GM23338 (cell line): ENCODE measurements around the gene TIE1.

ENCODE experiments used
- CREB1 ChIP-seq: fragments of 250-450 bp; sonication (Bioruptor Pico); IDR thresholded peaks from 2 replicates; pipeline ENCODE4 v1.5.0; 2020; ENCODE audit warnings: low read depth, mild to moderate bottlenecking, moderate library complexity
- EZH2 ChIP-seq: fragments of 200-600 bp; sonication (generic); IDR thresholded peaks from one replicate; pipeline ENCODE4 v1.8.0; 2017; ENCODE audit warnings: antibody characterized with exemption, mild to moderate bottlenecking, low read depth; ENCODE audit not compliant: unreplicated experiment
- EZH2phosphoT487 ChIP-seq: fragments of 200-600 bp; sonication (generic); IDR thresholded peaks from one replicate; pipeline ENCODE4 v1.8.1; 2018; ENCODE audit warnings: antibody characterized with exemption; ENCODE audit not compliant: unreplicated experiment
- JUNB ChIP-seq: IDR thresholded peaks from one replicate; pipeline ENCODE4 v1.6.1; 2016; ENCODE audit warnings: antibody characterized with exemption; ENCODE audit not compliant: unreplicated experiment
- NANOG ChIP-seq: IDR thresholded peaks from 2 replicates; pipeline ENCODE4 v1.6.1; 2016; ENCODE audit warnings: antibody characterized with exemption, borderline replicate concordance
- POLR2AphosphoS5 ChIP-seq: IDR thresholded peaks from 2 replicates; pipeline ENCODE4 v1.6.1; 2016; ENCODE audit warnings: antibody characterized with exemption, low read depth
- ZNF331 ChIP-seq: fragments of 250-450 bp; sonication (Bioruptor Pico); IDR thresholded peaks from 2 replicates; pipeline ENCODE4 v1.5.0; 2020; ENCODE audit warnings: low read depth, mild to moderate bottlenecking, moderate library complexity
- TF ChIP-seq, protein P1 (sequence below): IDR thresholded peaks from one replicate; pipeline ENCODE4 v1.6.1; 2018; ENCODE audit warnings: antibody characterized with exemption; ENCODE audit not compliant: unreplicated experiment
- TF ChIP-seq, protein P2 (sequence below), 2 experiments: fragments of 200-600 bp in 1 of 2; sonication (generic) in 1 of 2; conservative IDR thresholded peaks; 2 replicates each; pipeline versions ENCODE4 v1.5.1 to v1.6.1; 2016 to 2017; ENCODE audit warnings: antibody characterized with exemption in 2 of 2, low read depth in 2 of 2, mild to moderate bottlenecking in 2 of 2, moderate library complexity in 1 of 2

DNA sequence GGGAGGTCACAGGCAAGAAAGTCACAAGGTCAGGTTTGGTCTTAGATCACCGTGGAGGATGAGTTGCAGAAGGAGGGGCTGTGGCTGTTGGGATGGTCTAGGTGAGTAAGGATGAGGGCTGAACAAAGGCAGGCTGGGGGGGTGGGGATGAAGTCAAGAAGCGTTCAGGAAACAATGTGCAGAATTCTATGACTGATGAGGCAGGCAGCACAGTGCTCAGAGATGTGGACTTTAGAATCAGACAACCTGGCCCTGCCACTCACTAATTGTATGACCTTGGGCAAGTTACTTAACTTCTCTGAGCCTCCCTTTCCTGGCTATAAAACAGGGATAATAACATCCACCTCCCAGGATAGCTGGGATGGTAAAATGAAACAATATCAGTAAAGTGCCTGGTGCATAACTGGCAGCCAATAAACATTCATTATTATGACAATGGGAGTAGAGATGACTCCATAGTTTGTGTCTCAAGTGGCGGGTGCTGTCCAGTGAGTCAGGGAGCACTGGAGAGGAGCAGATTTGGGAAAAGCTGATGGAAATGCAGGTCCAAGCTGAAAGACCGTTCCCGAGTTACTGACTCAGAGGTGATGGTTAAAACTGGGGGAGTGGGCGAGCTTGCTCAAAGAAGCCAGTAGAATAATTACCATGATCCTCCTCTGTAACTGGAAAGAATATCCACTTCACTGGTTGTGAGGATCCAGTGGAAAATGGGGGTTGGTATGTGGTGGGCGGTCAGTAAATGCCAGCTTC is 2.1 kb downstream of the TIE1 start:
- TF ChIP-seq, protein P1, sequence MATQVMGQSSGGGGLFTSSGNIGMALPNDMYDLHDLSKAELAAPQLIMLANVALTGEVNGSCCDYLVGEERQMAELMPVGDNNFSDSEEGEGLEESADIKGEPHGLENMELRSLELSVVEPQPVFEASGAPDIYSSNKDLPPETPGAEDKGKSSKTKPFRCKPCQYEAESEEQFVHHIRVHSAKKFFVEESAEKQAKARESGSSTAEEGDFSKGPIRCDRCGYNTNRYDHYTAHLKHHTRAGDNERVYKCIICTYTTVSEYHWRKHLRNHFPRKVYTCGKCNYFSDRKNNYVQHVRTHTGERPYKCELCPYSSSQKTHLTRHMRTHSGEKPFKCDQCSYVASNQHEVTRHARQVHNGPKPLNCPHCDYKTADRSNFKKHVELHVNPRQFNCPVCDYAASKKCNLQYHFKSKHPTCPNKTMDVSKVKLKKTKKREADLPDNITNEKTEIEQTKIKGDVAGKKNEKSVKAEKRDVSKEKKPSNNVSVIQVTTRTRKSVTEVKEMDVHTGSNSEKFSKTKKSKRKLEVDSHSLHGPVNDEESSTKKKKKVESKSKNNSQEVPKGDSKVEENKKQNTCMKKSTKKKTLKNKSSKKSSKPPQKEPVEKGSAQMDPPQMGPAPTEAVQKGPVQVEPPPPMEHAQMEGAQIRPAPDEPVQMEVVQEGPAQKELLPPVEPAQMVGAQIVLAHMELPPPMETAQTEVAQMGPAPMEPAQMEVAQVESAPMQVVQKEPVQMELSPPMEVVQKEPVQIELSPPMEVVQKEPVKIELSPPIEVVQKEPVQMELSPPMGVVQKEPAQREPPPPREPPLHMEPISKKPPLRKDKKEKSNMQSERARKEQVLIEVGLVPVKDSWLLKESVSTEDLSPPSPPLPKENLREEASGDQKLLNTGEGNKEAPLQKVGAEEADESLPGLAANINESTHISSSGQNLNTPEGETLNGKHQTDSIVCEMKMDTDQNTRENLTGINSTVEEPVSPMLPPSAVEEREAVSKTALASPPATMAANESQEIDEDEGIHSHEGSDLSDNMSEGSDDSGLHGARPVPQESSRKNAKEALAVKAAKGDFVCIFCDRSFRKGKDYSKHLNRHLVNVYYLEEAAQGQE: no peak
- TF ChIP-seq POLR2AphosphoS5: no peak
- TF ChIP-seq, protein P2, sequence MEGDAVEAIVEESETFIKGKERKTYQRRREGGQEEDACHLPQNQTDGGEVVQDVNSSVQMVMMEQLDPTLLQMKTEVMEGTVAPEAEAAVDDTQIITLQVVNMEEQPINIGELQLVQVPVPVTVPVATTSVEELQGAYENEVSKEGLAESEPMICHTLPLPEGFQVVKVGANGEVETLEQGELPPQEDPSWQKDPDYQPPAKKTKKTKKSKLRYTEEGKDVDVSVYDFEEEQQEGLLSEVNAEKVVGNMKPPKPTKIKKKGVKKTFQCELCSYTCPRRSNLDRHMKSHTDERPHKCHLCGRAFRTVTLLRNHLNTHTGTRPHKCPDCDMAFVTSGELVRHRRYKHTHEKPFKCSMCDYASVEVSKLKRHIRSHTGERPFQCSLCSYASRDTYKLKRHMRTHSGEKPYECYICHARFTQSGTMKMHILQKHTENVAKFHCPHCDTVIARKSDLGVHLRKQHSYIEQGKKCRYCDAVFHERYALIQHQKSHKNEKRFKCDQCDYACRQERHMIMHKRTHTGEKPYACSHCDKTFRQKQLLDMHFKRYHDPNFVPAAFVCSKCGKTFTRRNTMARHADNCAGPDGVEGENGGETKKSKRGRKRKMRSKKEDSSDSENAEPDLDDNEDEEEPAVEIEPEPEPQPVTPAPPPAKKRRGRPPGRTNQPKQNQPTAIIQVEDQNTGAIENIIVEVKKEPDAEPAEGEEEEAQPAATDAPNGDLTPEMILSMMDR (conservative IDR thresholded peaks at IDR 0.05; ENCODE audit: low read depth in 2 of 2): no peak
- TF ChIP-seq EZH2: no peak
- TF ChIP-seq CREB1 (CRISPR knock-in tag): no peak
- TF ChIP-seq ZNF331 (CRISPR knock-in tag): no peak
- TF ChIP-seq JUNB: no peak
- TF ChIP-seq EZH2phosphoT487: no peak
- no peak for TF ChIP-seq NANOG
